Astrocyte (in vitro differentiated cells and primary cell): Measurements from ENCODE around the gene NHLH1. TPM values are rescaled to one million over a fixed set of nuclear protein-coding genes. Genes with fewer than 3 reads are reported as not detected.
A peak's percentile ranks its signal among the peaks of the same experiment; 100 is the strongest.

ENCODE experiments used
- DNase-seq: peaks from one replicate; pipeline ENCODE4 v3.0.0-alpha.2; 2010; ENCODE audit warnings: low read depth
- FAIRE-seq: peaks from 2 replicates; lab custom pipeline; 2011; peaks lifted over from hg19 to GRCh38; lab: Jason Lieb, UNC
- H2AFZ ChIP-seq: 2 replicates; pipeline ENCODE4 v1.6.0; 2012; ENCODE audit warnings: low read depth, low read length, inconsistent platforms
- H3K27ac ChIP-seq: 2 replicates; pipeline ENCODE4 v1.5.1; 2011; ENCODE audit warnings: low read depth, low read length, inconsistent platforms
- H3K27me3 ChIP-seq: 2 replicates; pipeline ENCODE4 v1.6.0; 2011; ENCODE audit warnings: low read length, inconsistent platforms; ENCODE audit not compliant: insufficient read depth
- H3K36me3 ChIP-seq: 2 replicates; pipeline ENCODE4 v1.5.1; 2011; ENCODE audit warnings: low read length, inconsistent platforms; ENCODE audit not compliant: insufficient read depth
- H3K4me1 ChIP-seq: 2 replicates; pipeline ENCODE4 v1.5.1; 2011; ENCODE audit warnings: low read length, inconsistent platforms; ENCODE audit not compliant: insufficient read depth
- H3K4me2 ChIP-seq: 2 replicates; pipeline ENCODE4 v1.6.0; 2012; ENCODE audit warnings: low read length, inconsistent platforms
- H3K4me3 ChIP-seq: 2 replicates; pipeline ENCODE4 v1.5.1; 2011; ENCODE audit warnings: low read depth, mild to moderate bottlenecking, low read length, inconsistent platforms; ENCODE audit not compliant: insufficient read depth
- H3K79me2 ChIP-seq: 2 replicates; pipeline ENCODE4 v1.6.0; 2012; ENCODE audit warnings: mild to moderate bottlenecking, low read length, inconsistent platforms; ENCODE audit not compliant: insufficient read depth
- H3K9ac ChIP-seq: 2 replicates; pipeline ENCODE4 v1.6.0; 2012; ENCODE audit warnings: mild to moderate bottlenecking, low read length, inconsistent platforms
- H3K9me3 ChIP-seq: 2 replicates; pipeline ENCODE4 v1.5.1; 2012; ENCODE audit warnings: low read depth, mild to moderate bottlenecking, low read length, inconsistent platforms; ENCODE audit not compliant: insufficient read depth
- H4K20me1 ChIP-seq: 2 replicates; pipeline ENCODE4 v1.6.0; 2012; ENCODE audit warnings: low read length, inconsistent platforms; ENCODE audit not compliant: insufficient read depth
- H3K27ac Mint-ChIP-seq: one replicate; pipeline ENCODE4 v1.8.0; 2021; ENCODE audit warnings: mild to moderate bottlenecking, mixed read lengths; ENCODE audit not compliant: unreplicated experiment
- H3K27me3 Mint-ChIP-seq: one replicate; pipeline ENCODE4 v1.8.0; 2021; ENCODE audit warnings: low read depth, mixed read lengths; ENCODE audit not compliant: unreplicated experiment
- H3K36me3 Mint-ChIP-seq: one replicate; pipeline ENCODE4 v1.8.0; 2021; ENCODE audit warnings: low read depth, mixed read lengths; ENCODE audit not compliant: unreplicated experiment
- H3K4me1 Mint-ChIP-seq: one replicate; pipeline ENCODE4 v1.8.0; 2021; ENCODE audit warnings: low read depth, mixed read lengths; ENCODE audit not compliant: unreplicated experiment
- H3K4me3 Mint-ChIP-seq: one replicate; pipeline ENCODE4 v1.8.0; 2021; ENCODE audit warnings: mild to moderate bottlenecking, moderate library complexity, mixed read lengths; ENCODE audit not compliant: unreplicated experiment
- H3K9me3 Mint-ChIP-seq: one replicate; pipeline ENCODE4 v1.8.0; 2021; ENCODE audit warnings: mild to moderate bottlenecking, mixed read lengths; ENCODE audit not compliant: unreplicated experiment
- EZH2 ChIP-seq: IDR thresholded peaks from 2 replicates; pipeline ENCODE4 v1.6.1; 2012; ENCODE audit warnings: mild to moderate bottlenecking, low read length, inconsistent platforms; ENCODE audit not compliant: insufficient read depth
- total RNA-seq: library from RNA; stranded (reverse); gene quantifications from 2 replicates; pipeline ENCODE4 v1.2.1, GENCODE V29; 2021
- TF ChIP-seq, protein P1 (sequence below): IDR thresholded peaks from 2 replicates; pipeline ENCODE4 v1.5.1; 2011; ENCODE audit warnings: low read depth, mild to moderate bottlenecking, inconsistent platforms, low read length, moderate library complexity; ENCODE audit not compliant: insufficient read depth

The NHLH1 gene
- total RNA-seq, 1 donor from 2014 or later: 0.70 TPM

- no peak overlapping the region for H3K9ac ChIP-seq
- Mint-ChIP-seq H3K27me3 (no peaks in the 10 kb centered on the region), H3K27ac (no peak overlapping the region), H3K4me3 (no peak overlapping the region), H3K9me3 (no peaks in the 10 kb centered on the region), H3K36me3 (peaks cover 6% of the 10 kb centered on the region), H3K4me1 (peaks cover 57% of the 10 kb centered on the region)
- DNase-seq: peak; percentile 41
- TF ChIP-seq, protein P1, sequence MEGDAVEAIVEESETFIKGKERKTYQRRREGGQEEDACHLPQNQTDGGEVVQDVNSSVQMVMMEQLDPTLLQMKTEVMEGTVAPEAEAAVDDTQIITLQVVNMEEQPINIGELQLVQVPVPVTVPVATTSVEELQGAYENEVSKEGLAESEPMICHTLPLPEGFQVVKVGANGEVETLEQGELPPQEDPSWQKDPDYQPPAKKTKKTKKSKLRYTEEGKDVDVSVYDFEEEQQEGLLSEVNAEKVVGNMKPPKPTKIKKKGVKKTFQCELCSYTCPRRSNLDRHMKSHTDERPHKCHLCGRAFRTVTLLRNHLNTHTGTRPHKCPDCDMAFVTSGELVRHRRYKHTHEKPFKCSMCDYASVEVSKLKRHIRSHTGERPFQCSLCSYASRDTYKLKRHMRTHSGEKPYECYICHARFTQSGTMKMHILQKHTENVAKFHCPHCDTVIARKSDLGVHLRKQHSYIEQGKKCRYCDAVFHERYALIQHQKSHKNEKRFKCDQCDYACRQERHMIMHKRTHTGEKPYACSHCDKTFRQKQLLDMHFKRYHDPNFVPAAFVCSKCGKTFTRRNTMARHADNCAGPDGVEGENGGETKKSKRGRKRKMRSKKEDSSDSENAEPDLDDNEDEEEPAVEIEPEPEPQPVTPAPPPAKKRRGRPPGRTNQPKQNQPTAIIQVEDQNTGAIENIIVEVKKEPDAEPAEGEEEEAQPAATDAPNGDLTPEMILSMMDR: no peak
- TF ChIP-seq EZH2: no peak
- H3K4me2 ChIP-seq: peak overlapping the region; percentile 57
- H3K9me3 ChIP-seq: no peaks in the 10 kb centered on the region
- FAIRE-seq: no peak
- peaks cover 16% of the 10 kb centered on the region for H3K79me2 ChIP-seq
- no peak overlapping the region for H3K4me3 ChIP-seq
- H3K36me3 ChIP-seq: no peaks in the 10 kb centered on the region
- peaks cover 17% of the 10 kb centered on the region for H3K4me1 ChIP-seq
- no peak overlapping the region for H2AFZ ChIP-seq
- H4K20me1 ChIP-seq: peaks cover 11% of the 10 kb centered on the region
- no peak overlapping the region for H3K27ac ChIP-seq
- no peaks in the 10 kb centered on the region for H3K27me3 ChIP-seq
Measured at GRCh38 chr1:160407839-160408801, 41.2 kb downstream of the NHLH1 start.

DNA sequence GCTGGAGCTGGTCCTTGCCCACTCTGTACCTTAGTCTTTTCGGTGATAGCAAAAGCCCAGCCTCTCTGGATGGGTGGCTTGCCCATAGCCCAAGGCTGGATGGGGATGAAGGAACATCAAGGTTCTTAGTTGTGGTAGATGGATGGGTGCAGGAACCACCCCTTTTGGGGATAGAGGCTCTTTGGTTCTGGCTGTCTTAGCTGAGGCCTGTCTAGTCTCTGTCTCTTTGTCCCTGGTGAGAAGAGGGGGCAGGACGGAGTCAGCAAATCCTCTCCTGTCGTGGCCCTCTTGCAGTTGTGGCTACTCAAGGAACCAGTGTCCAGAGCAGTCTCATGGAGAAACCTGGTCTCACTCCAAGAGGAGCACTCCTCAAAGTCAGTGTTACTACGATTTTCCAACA lies 42.0 kb downstream of the NHLH1 start:
- Histone ChIP-seq H3K27ac (no peak overlapping the region), H3K36me3 (no peaks in the 10 kb centered on the region), H3K79me2 (peaks cover 14% of the 10 kb centered on the region), H3K4me2 (no peak overlapping the region), H4K20me1 (peaks cover 6% of the 10 kb centered on the region), H3K27me3 (no peaks in the 10 kb centered on the region), H3K4me1 (peaks cover 17% of the 10 kb centered on the region), H3K4me3 (no peak overlapping the region), H2AFZ (no peak overlapping the region), H3K9ac (no peak overlapping the region), H3K9me3 (no peaks in the 10 kb centered on the region)
- TF ChIP-seq, protein P1: no peak
- no peak for TF ChIP-seq EZH2
- no peak overlapping the region for H3K27ac Mint-ChIP-seq
- peaks cover 50% of the 10 kb centered on the region for H3K4me1 Mint-ChIP-seq
- no peak for DNase-seq
- H3K27me3 Mint-ChIP-seq: no peaks in the 10 kb centered on the region
- no peak for FAIRE-seq
- peak overlapping the region; percentile 66 for H3K4me3 Mint-ChIP-seq
- peaks cover 6% of the 10 kb centered on the region for H3K36me3 Mint-ChIP-seq
- peaks cover 2% of the 10 kb centered on the region for H3K9me3 Mint-ChIP-seq

GRCh38 chr1:160409486-160409885 lies 42.6 kb downstream of the NHLH1 start:
- Mint-ChIP-seq H3K4me1 (peaks cover 45% of the 10 kb centered on the region), H3K27me3 (no peaks in the 10 kb centered on the region), H3K36me3 (peaks cover 6% of the 10 kb centered on the region), H3K27ac (no peak overlapping the region), H3K4me3 (no peak overlapping the region), H3K9me3 (peaks cover 2% of the 10 kb centered on the region)
- Histone ChIP-seq H3K4me3 (no peak overlapping the region), H3K9ac (no peak overlapping the region), H2AFZ (no peak overlapping the region), H3K27me3 (no peaks in the 10 kb centered on the region), H3K4me1 (peaks cover 17% of the 10 kb centered on the region), H3K4me2 (no peak overlapping the region), H3K79me2 (peaks cover 14% of the 10 kb centered on the region), H3K36me3 (no peaks in the 10 kb centered on the region), H4K20me1 (peaks cover 6% of the 10 kb centered on the region), H3K9me3 (no peaks in the 10 kb centered on the region), H3K27ac (no peak overlapping the region)
- no peak for FAIRE-seq
- TF ChIP-seq EZH2: no peak
- TF ChIP-seq, protein P1: no peak
- DNase-seq: no peak
